Measurements from ENCODE around the gene RBM38. TPM values are rescaled to one million over a fixed set of nuclear protein-coding genes. Genes with fewer than 3 reads are reported as not detected.

Gene RBM38
- polyA plus RNA-seq, 1 donor, result 72.6 TPM

GRCh38 chr20:57391439-57392301, 474 bp downstream of the RBM38 start:
- no peak for DNase-seq

DNA sequence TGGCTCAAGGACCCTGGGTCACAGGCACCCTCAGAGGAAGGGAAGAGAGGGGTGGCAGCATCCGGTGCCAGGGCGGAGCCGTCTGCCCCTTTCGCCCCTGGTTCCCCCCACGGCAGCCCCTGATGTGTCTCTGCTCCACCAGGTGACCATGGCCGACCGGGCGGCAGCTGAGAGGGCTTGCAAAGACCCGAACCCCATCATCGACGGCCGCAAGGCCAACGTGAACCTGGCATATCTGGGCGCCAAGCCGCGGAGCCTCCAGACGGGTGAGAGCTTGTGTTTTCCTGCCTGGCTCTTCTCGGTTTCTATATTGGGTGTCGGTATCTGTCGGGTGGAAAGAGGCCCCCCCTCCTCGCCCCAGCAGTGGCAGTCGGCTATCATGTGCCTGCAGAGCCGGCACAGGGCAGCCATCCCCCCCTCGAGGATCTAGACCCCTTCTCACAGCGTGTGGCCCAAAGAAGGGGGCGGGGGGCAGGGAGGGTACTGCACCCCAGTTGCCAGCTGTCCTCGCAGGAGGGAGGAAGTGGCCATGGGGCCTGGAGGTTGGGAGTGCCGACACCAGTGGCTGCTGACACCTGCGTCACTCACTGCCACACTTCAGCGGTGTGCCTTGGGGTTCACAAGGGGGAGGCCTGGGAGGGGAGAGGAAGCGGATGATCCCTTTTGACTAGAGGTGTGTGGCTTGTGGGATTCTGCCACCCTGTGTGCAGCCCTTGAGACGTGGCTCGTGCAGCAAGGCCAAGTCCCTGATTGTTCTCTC, 1.5 kb downstream of the RBM38 start:
- no peak for DNase-seq

- DNase-seq, result no peak
Measured at GRCh38 chr20:57393321-57394120, 2.3 kb downstream of the RBM38 start.

DNA sequence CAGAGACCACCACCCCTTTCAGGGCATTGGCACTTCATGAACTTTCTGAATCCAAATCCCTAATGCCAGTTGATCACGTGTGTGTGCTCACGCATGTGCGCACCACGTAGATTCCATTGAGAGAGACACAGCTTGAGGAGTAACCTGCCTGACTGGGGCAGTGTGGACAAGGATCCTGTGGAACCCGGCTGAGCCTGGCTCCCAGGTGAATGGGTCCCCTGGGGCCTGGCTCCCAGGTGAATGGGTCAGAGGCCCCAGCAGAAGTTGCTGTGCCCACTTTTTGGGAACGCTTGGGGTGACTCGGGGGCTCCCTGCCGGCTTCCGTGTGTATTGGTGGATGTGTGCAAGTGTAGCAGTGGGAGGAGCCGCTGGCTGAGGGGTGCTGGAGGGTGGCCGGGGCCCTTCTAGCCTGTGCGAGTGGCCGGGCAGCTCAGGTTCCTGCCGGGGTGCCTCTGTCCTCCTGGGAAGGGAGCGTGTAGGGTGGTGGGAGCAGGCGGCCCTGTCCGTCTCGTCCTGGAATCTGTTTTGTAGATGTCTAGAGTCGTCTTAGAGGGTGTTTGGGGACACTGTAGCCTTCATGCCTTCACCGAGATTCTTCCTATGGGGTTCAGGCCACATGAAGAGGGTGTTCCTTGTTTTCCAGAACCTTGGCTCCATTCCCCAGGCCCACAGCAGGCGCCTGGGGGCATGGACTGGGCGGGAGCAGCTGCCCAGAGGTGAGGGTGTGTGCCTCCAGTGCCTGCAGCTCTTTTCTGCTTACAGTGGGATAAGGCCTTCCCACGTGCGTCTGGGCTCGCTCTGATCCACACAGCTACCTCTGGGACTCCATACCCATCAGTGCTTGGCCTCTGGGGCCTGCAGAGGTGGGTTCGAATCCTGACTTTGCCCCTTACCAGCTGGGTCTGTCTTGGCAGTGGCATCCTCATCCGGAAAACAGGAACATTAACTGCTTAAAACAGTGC, 3.2 kb downstream of the RBM38 start:
- DNase-seq, result no peak

DNA sequence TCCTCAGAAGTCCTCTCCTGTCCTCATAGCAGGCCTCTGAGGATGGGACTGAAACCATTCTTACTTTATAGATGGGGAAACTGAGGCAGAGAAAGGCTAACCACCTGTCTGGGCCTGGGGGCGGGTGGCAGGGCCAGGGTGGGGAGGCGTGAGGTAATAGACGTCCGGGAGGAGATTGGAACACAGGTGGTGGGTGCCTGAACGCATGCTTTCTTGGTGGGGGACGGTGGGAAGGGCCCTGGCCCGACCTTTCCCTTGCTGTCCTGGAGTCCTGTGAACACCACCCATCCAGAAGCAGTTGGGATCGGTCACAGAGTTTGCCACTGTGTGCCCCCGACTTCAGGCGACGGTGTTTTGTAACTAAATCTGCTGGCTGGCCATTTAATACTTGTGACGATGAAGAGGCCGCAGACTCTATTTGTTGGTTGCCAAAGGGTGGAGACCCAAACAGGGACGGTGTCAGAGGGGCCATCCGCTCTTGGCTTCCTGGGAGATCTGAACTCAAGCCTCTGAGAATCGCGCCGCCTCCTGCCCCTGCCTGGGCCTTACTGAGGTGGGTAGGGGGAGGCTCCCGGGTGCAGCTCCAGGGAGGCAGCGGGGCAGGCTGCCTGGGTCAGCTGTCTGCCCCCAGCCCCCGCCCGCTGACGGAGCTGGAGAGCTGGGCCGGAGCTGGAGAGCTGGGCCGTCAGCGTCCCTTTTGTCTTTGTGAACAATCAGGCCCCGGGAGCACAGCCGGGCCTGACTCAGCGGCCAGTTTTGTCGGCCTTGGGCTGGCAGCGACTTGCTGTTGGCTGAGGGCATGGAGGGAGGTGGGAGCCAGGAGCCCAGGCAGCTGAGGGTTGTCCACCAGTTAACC, 4.1 kb downstream of the RBM38 start:
- peak; percentile 58 for DNase-seq

GRCh38 chr20:57396212-57396983, 5.2 kb downstream of the RBM38 start:
- no peak for DNase-seq

GRCh38 chr20:57396984-57397692, 5.9 kb downstream of the RBM38 start:
- no peak for DNase-seq

DNA sequence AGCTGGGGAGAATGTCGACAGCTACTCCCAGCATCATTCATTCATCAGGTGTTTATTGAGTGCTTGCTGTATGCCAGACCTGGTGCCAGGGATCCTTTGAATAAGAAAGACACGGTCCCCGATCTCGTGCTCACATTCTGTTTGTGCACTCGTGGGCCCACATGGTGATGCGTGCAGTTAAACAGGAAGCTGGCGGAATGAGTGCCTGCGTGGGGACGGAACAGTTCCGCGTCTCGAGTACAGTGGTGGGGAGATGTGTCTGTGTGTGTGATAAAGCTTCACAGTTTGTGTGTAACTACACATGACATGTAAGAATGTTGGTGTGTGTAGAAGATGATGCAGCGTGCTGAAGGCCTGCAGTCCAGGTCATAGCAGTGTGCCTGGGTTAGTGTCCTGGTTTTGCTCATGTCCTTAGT, 6.5 kb downstream of the RBM38 start:
- no peak for DNase-seq

- no peak for DNase-seq
Measured at GRCh38 chr20:57398231-57398821, 7.1 kb downstream of the RBM38 start.

GRCh38 chr20:57398901-57399535, 7.8 kb downstream of the RBM38 start:
- DNase-seq, result no peak

DNA sequence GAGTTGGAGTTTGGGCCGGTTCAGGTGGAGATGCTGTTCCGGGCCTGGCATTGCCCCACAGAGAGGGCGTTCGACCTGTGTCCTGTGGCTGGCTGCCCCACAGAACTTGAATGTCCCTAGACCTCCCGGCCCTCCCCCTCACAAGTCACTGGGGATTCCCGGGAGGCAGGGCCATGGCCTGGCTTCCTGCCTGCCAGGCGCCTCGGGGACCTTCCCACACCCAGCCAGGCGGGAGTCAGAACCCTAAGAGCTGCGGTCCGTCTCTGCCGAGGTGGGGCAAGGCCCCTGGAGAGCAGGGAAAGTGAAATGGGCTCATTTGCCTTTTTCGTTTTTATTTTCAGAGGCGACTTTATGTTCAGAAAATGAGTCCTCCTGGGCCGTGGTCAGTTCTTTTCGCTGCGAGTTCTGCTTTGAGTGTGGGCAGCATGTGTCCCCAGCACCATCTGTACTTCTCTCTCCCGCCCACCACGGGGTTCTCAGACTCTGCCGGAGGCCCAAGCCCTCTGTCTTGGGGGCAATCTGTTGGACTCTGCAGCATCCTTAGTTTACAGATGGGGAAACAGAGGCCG, 8.5 kb downstream of the RBM38 start:
- DNase-seq, result no peak

DNA sequence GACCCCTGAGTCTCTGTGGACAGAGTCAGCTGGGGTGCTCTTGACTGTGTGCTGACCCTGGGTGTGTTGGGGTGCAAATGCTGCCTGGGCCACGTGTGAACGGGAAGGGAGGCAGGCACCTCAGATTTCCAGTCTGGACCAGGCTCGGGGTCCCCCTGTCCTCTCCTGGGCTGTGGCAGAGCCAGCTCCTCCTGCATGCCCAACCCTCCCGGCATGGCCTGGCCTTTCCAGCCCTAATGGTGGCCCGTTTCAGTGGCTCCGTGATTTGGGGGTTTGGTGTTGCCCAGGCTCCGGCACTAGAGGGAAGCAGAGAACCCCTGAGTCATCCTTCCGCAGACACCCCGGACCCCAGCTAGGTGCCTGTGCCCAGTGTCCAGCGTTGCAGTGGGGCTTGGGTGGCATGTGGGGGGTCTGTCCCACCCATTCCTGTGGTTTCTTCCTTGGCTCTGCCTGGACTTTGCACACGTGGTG, 9.1 kb downstream of the RBM38 start:
- no peak for DNase-seq

- DNase-seq, result no peak
Measured at GRCh38 chr20:57400821-57401564, 9.8 kb downstream of the RBM38 start.

DNA sequence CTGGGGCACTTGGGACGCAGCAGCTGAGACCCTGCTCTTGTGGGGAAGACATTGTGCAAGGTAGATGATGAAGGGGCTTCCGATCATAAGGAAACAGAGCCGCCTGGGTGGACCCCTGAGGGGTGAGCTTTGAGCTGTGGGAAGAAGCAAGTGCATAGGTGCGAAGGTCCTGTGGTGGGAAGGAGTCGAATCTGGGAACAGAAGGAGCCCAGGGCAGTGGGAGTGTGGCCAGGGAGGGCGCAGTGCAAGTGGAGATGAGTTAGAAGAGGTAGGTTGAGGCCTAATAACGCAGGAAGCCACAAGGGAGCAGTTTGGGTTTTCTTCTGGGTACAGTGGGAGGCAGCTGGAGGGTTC, 10.3 kb downstream of the RBM38 start:
- no peak for DNase-seq

DNA sequence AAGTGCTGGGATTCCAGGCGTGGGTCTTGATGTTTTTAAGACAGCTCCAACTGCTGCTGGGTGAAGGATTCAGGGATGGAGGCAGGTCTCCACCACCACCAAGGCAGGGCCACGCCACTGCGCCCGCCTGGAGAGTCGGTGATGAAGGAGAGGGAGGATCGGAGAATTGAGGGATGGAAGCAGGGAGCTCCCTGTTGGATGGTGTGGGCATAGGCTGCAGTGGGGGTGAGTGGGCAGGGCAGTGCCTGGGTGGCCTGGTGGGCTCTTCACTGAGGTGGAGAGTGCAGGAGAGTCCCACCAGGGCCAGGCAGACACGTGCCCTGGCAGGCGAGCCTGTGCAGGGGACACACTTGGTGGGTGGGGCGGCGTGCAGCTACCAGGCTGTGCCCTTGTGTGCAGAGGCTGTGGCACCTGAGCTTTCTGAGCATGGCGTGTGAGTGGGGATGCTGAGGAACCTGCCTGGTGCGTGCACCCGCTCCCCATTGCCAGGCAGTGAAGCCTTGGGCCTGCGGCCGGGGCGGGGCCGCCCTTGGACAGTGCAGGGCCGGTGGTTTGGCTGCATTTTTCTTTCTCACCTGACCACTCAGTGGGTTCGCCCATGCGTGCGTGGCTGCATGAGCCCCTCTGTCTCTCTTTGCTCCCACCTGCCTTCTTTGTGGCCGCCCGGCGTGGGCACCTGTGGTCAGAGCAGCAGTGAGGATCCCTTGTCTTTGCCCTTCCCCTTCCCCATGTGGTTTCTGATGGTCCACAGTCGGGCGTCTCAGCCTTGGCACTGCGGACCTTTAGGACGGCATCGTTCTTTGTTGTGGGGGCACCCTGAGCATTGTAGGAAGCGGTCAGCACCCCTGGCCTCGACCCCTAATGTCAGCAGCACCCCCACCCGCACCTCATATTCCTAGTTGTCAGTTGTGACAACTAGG, 11.3 kb downstream of the RBM38 start:
- no peak for DNase-seq

DNA sequence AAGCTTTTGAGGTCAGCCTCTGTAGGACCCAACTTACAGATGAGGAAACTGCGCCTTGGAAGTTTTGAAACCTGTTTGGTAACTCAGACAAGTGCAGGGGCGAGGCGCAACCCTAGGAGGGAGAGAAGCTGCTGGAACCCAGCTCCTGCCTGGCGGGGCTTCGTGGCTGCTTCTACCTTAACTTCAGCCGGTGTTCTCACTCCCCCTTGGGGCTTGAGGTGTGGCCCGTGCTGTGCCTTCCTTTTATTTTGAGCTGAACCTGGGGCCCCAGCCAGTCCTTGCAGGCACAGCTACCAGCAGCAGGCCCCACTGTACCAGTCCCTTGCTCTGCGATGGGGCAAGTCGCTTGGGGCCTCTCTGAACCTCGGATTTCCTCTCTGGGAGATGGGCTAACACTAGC, 12.0 kb downstream of the RBM38 start:
- no peak for DNase-seq

Data from hindlimb muscle (tissue), 1 donor.